Adrenal gland (tissue), 5 donors: Measurements from ENCODE around the gene ITCH.

ENCODE experiments used
- POLR2A ChIP-seq, 2 donors: fragments of 450-650 bp; IDR thresholded peaks; one replicate each; pipeline ENCODE4 v1.6.1; 2017; ENCODE audit warnings: antibody characterized with exemption in 2 of 2, mild to moderate bottlenecking in 2 of 2, moderate library complexity in 1 of 2
- TF ChIP-seq, protein P1 (sequence below), 6 experiments: fragments of 450-650 bp in 4 of 6; fragments of 200-600 bp in 2 of 6; sonication (generic) in 1 of 6; IDR thresholded peaks; 1 replicate in 5 of 6; 2 replicates in 1 of 6; pipeline versions ENCODE4 v1.5.1 to v1.8.0; 2016 to 2021; ENCODE audit warnings: antibody characterized with exemption in 6 of 6, mild to moderate bottlenecking in 2 of 6, moderate library complexity in 1 of 6
- donor health status: DM: no; HTN: no; CAD: no.

DNA sequence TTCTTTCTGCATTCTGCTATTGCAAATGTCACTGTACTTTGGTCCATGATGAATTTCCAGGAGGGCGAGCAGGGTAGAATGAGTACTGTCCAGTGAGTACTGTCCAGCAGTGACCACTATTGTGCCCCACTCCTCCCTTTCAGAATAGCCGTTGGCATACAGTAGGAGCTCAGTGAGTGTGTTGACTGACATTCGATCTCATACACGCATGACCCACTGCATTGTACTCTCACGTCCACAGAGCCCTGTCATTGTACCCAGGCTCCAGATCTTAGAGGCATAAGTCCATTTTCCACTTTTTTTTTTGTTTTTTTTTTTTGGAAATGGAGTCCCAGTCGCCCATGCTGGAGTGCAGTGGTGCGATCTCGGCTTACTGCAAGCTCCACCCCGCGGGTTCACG, 161.4 kb downstream of the ITCH start:
- TF ChIP-seq, protein P1, sequence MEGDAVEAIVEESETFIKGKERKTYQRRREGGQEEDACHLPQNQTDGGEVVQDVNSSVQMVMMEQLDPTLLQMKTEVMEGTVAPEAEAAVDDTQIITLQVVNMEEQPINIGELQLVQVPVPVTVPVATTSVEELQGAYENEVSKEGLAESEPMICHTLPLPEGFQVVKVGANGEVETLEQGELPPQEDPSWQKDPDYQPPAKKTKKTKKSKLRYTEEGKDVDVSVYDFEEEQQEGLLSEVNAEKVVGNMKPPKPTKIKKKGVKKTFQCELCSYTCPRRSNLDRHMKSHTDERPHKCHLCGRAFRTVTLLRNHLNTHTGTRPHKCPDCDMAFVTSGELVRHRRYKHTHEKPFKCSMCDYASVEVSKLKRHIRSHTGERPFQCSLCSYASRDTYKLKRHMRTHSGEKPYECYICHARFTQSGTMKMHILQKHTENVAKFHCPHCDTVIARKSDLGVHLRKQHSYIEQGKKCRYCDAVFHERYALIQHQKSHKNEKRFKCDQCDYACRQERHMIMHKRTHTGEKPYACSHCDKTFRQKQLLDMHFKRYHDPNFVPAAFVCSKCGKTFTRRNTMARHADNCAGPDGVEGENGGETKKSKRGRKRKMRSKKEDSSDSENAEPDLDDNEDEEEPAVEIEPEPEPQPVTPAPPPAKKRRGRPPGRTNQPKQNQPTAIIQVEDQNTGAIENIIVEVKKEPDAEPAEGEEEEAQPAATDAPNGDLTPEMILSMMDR (IDR thresholded peaks at IDR 0.05) = no peak
- no peak for TF ChIP-seq POLR2A (IDR thresholded peaks at IDR 0.05)
